Measurements from ENCODE around the gene COPB2.

Gene COPB2

GRCh38 chr3:139307601-139308555 is 81.6 kb downstream of the COPB2 start:
- DNase-seq (ENCODE audit: low read depth, low spot score): peak; percentile 21
